Esophagus muscularis mucosa (tissue), 4 donors: ENCODE data around the gene C1QTNF5. TPM values are rescaled to one million over a fixed set of nuclear protein-coding genes. Genes with fewer than 3 reads are reported as not detected.

Experiments used
- DNase-seq: peaks from one replicate; pipeline ENCODE4 v3.0.0-alpha.2; 2017; ENCODE audit errors: extremely low spot score
- H3K27ac ChIP-seq, 4 donors: fragments of 200-600 bp; sonication (generic); replicated peaks in 1 of 4; 1 replicate in 3 of 4; 2 replicates in 1 of 4; pipeline ENCODE4 v1.5.1; 2016 to 2019; ENCODE audit warnings: mild to moderate bottlenecking in 1 of 4
- H3K27me3 ChIP-seq, 4 donors: fragments of 200-600 bp; sonication (generic); one replicate each; pipeline versions ENCODE4 v1.5.1 to v1.6.0; 2016 to 2019
- H3K36me3 ChIP-seq, 4 donors: fragments of 200-600 bp; sonication (generic); one replicate each; pipeline ENCODE4 v1.5.1; 2016 to 2019
- H3K4me1 ChIP-seq, 4 donors: fragments of 200-600 bp; sonication (generic); one replicate each; pipeline ENCODE4 v1.5.1; 2016 to 2019
- H3K4me3 ChIP-seq, 4 donors: fragments of 200-600 bp; sonication (generic); 1 replicate in 2 of 4; 2 replicates in 2 of 4; pipeline ENCODE4 v1.5.1; 2016 to 2019; ENCODE audit warnings: mild to moderate bottlenecking in 4 of 4, moderate library complexity in 1 of 4
- H3K9me3 ChIP-seq, 4 donors: fragments of 200-600 bp; sonication (generic); 1 replicate in 3 of 4; 2 replicates in 1 of 4; pipeline ENCODE4 v1.5.1; 2016 to 2019
- EP300 ChIP-seq: sonication (generic); formaldehyde crosslinking; IDR thresholded peaks from one replicate; pipeline ENCODE4 v1.6.1; 2017; ENCODE audit warnings: antibody characterized with exemption
- POLR2A ChIP-seq: fragments of 450-650 bp; IDR thresholded peaks from one replicate; pipeline ENCODE4 v1.6.1; 2017; ENCODE audit warnings: antibody characterized with exemption, moderate library complexity, mild to moderate bottlenecking, low read depth
- POLR2AphosphoS5 ChIP-seq, 2 donors: sonication (generic); formaldehyde crosslinking; IDR thresholded peaks; one replicate each; pipeline ENCODE4 v1.6.1; 2017; ENCODE audit warnings: antibody characterized with exemption in 2 of 2
- WGBS: methylation state at CpG from one replicate; pipeline ENCODE4 v1.1.5; 2018; 5-methylcytosine and 5-hydroxymethylcytosine counted together
- intact Hi-C: fragments of 100-400 bp; cut with DNase I; formaldehyde crosslinking; loops from one replicate; pipeline ENCODE4 v1.15.1; 2023
- total RNA-seq, 4 donors: library from RNA; depleted of rRNA; stranded (reverse); fragments of >200 nt; gene quantifications; one replicate each; pipeline versions ENCODE4 v1.1.0 to v1.2.1, GENCODE V29; 2016
- TF ChIP-seq, protein P1 (sequence below), 3 experiments: fragments of 200-600 bp in 2 of 3; fragments of 450-650 bp in 1 of 3; sonication (generic) in 2 of 3; IDR thresholded peaks; one replicate each; pipeline ENCODE4 v1.5.1; 2017 to 2019; ENCODE audit warnings: antibody characterized with exemption in 3 of 3, mild to moderate bottlenecking in 2 of 3, moderate library complexity in 1 of 3

The C1QTNF5 gene
- total RNA-seq, 4 donors from 2014 or later = 23.7 to 74.3 (median 51.6) TPM

GRCh38 chr11:119300198-119300964 lies 40.3 kb downstream of the C1QTNF5 start:
- no peak for DNase-seq
- intact Hi-C loops = no loop called here
- WGBS = 49% methylated on average over 3 of the region's 3 CpGs
- no peaks in the 10 kb centered on the region for H3K27me3 ChIP-seq
- peaks cover 22 to 66% (median 61%) of the 10 kb centered on the region in 4 donors for H3K4me1 ChIP-seq
- no peaks in the 10 kb centered on the region for H3K9me3 ChIP-seq
- H3K27ac ChIP-seq = peak overlapping the region; percentile 60 to 98 (median 76)
- TF ChIP-seq POLR2A = no peak
- TF ChIP-seq POLR2AphosphoS5 (IDR thresholded peaks at IDR 0.05) = peak in 1 of 2 donors; percentile 40
- TF ChIP-seq, protein P1, sequence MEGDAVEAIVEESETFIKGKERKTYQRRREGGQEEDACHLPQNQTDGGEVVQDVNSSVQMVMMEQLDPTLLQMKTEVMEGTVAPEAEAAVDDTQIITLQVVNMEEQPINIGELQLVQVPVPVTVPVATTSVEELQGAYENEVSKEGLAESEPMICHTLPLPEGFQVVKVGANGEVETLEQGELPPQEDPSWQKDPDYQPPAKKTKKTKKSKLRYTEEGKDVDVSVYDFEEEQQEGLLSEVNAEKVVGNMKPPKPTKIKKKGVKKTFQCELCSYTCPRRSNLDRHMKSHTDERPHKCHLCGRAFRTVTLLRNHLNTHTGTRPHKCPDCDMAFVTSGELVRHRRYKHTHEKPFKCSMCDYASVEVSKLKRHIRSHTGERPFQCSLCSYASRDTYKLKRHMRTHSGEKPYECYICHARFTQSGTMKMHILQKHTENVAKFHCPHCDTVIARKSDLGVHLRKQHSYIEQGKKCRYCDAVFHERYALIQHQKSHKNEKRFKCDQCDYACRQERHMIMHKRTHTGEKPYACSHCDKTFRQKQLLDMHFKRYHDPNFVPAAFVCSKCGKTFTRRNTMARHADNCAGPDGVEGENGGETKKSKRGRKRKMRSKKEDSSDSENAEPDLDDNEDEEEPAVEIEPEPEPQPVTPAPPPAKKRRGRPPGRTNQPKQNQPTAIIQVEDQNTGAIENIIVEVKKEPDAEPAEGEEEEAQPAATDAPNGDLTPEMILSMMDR (IDR thresholded peaks at IDR 0.05) = no peak
- peaks cover 11 to 75% (median 58%) of the 10 kb centered on the region in 4 donors for H3K36me3 ChIP-seq
- no peak overlapping the region for H3K4me3 ChIP-seq

GRCh38 chr11:119299416-119299815 lies 41.3 kb downstream of the C1QTNF5 start:
- 93% methylated on average over 9 of the region's 9 CpGs for WGBS
- DNase-seq = no peak

GRCh38 chr11:119298726-119299125 lies 42.0 kb downstream of the C1QTNF5 start:
- Histone ChIP-seq H3K4me3 (no peak overlapping the region), H3K4me1 (peaks cover 22 to 59% (median 55%) of the 10 kb centered on the region in 4 donors), H3K27ac (peak overlapping the region; percentile 74 to 98 (median 77)), H3K36me3 (peaks cover 11 to 68% (median 46%) of the 10 kb centered on the region in 4 donors), H3K9me3 (no peaks in the 10 kb centered on the region), H3K27me3 (no peaks in the 10 kb centered on the region)
- intact Hi-C loops = no loop called here
- WGBS = 80% methylated on average over 2 of the region's 2 CpGs
- no peak for DNase-seq
- peak; percentile 58 to 72 for TF ChIP-seq POLR2AphosphoS5 (IDR thresholded peaks at IDR 0.05)
- TF ChIP-seq, protein P1 (IDR thresholded peaks at IDR 0.05) = no peak

More at GRCh38 chr11:119299416-119299815, 41.3 kb downstream of the C1QTNF5 start:
- TF ChIP-seq POLR2A = no peak
- TF ChIP-seq EP300 = no peak
- TF ChIP-seq, protein P1 (IDR thresholded peaks at IDR 0.05) = no peak
- no peak for TF ChIP-seq POLR2AphosphoS5 (IDR thresholded peaks at IDR 0.05)
- intact Hi-C loops = no loop called here
- H3K36me3 ChIP-seq = peaks cover 11 to 72% (median 53%) of the 10 kb centered on the region in 4 donors
- H3K4me1 ChIP-seq = peaks cover 22 to 60% (median 56%) of the 10 kb centered on the region in 4 donors
- H3K27me3 ChIP-seq = no peaks in the 10 kb centered on the region
- H3K9me3 ChIP-seq = no peaks in the 10 kb centered on the region
- H3K27ac ChIP-seq = peak overlapping the region; percentile 60 to 98 (median 76)
- no peak overlapping the region for H3K4me3 ChIP-seq

DNA sequence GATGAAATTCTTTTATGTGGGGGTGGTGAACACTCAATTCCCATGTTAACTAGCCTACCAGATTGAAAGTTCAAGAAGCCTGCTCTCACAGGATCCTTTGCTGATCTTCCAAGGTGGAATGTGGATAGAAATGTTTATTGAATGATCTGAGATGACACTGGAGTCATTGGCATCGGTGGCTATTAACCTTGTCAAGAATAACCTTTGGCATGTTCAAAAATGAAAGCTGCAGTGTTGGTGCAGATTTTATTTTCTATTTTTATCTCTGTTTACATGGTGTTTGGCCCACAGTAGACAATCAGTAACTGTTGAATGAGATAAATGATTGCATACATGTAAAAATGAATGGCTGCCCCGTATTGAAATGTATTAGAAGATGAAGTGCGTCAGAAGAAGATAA lies 42.7 kb downstream of the C1QTNF5 start:
- intact Hi-C loops = no loop called here
- peak overlapping the region; percentile 74 to 98 (median 77) for H3K27ac ChIP-seq

More for the DNA sequence above, 42.7 kb downstream of the C1QTNF5 start:
- DNase-seq = no peak
- 65% methylated on average over 3 of the region's 3 CpGs for WGBS
- no peaks in the 10 kb centered on the region for H3K27me3 ChIP-seq
- peaks cover 22 to 53% (median 52%) of the 10 kb centered on the region in 4 donors for H3K4me1 ChIP-seq
- no peak for TF ChIP-seq EP300
- TF ChIP-seq POLR2A = no peak
- TF ChIP-seq, protein P1 (IDR thresholded peaks at IDR 0.05) = no peak
- TF ChIP-seq POLR2AphosphoS5 (IDR thresholded peaks at IDR 0.05) = no peak
- peaks cover 11 to 61% (median 40%) of the 10 kb centered on the region in 4 donors for H3K36me3 ChIP-seq
- no peak overlapping the region for H3K4me3 ChIP-seq
- H3K9me3 ChIP-seq = no peaks in the 10 kb centered on the region
